HEK293T (cell line): ENCODE results near the gene SCO2.
"Not testable (repeated sequence)": the region's sequence is repeated elsewhere in the genome, so short reads cannot be mapped to it uniquely, and the experiment has no call there.

Source experiments
- LEF1 ChIP-seq: fragments of 450-650 bp; IDR thresholded peaks from 2 replicates; pipeline ENCODE4 v1.6.1; 2017; ENCODE audit warnings: mild to moderate bottlenecking, borderline replicate concordance
- SP1 ChIP-seq: fragments of 450-650 bp; IDR thresholded peaks from 2 replicates; pipeline ENCODE4 v1.6.1; 2017

DNA sequence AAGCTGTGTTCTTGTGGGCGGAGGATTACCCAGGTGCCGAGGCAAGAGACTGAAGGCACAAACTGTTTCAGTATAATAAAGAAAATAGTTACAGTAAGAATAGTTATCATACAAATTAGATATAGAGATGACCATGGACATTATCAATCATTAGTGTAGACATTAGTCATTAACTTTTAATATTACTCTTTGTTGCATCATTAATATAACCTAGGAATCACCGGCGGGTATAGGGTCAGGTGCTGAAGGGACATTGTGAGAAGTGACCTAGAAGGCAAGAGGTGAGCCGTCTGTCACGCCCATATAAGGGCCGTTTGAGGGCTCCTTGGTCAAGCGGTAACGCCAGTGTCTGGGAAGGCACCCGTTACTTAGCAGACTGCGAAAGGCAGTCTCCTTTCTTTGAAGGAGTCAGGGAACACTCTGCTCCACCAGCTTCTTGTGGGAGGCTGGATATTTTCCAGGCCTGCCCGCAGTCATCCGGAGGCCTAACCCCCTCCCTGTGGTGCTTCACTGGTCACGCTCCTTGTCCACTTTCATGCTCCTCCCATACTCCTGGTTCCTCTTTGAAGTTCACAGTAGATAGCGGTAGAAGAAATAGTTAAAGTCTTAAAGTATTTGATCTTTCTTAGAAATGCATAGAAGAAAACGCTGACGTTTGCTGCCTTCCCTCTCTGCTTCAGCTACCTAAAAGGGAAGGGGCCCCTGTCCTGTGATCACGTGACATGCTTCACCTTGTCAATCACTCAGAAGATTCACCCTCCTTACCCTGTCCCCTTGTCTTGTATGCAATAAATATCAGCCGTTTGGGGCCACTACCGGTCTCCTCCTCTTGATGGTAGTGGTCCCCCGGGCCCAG, 8.7 kb upstream of the SCO2 start:
- TF ChIP-seq SP1, LEF1: not testable (repeated sequence)
